Hepatocyte (in vitro differentiated cells): ENCODE measurements around the gene GSC2.

ENCODE experiments used
- CTCF ChIP-seq: fragments of 200-600 bp; sonication (generic); IDR thresholded peaks from 2 replicates; pipeline ENCODE4 v1.5.1; 2016; ENCODE audit warnings: antibody characterized with exemption, mild to moderate bottlenecking; ENCODE audit not compliant: poor library complexity
- EZH2 ChIP-seq: fragments of 200-600 bp; sonication (generic); IDR thresholded peaks from 2 replicates; pipeline ENCODE4 v1.6.1; 2016; ENCODE audit warnings: antibody characterized with exemption, mild to moderate bottlenecking, borderline replicate concordance

GRCh38 chr22:19136915-19137314 is 13.2 kb downstream of the GSC2 start:
- TF ChIP-seq EZH2 (no peak), CTCF (no peak)
